Sigmoid colon (tissue), 4 donors: ENCODE data around the gene CLEC16A.
"Not testable (repeated sequence)": the region's sequence is repeated elsewhere in the genome, so short reads cannot be mapped to it uniquely, and the experiment has no call there.

Experiments
- POLR2AphosphoS5 ChIP-seq, 4 donors: sonication (generic); formaldehyde crosslinking; IDR thresholded peaks; one replicate each; pipeline ENCODE4 v1.6.1; 2017; ENCODE audit warnings: antibody characterized with exemption in 4 of 4
- TF ChIP-seq, protein P1 (sequence below), 4 experiments: fragments of 450-650 bp in 3 of 4; fragments of 200-600 bp in 1 of 4; IDR thresholded peaks; one replicate each; pipeline ENCODE4 v1.5.1; 2016 to 2019; ENCODE audit warnings: antibody characterized with exemption in 4 of 4, mild to moderate bottlenecking in 3 of 4, moderate library complexity in 2 of 4

DNA sequence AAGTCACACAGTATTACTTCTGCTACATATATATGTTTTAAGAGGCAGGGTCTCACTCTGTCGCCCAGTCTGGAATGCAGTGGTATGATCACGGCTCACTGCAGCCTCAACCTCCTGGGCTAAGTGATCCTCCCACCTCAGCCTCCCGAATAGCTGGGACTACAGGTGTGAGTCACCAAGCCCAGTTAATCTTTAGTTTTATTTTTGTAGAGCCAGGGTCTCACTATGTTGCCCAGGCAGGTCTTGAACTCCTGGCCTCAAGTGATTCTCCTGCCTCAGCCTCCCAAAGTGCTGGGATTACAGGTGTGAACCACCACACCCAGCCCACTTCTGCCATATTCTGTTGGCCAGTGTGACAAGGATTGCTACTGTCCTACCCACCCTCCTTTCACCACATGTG is 19.1 kb upstream of the CLEC16A start:
- TF ChIP-seq, protein P1, sequence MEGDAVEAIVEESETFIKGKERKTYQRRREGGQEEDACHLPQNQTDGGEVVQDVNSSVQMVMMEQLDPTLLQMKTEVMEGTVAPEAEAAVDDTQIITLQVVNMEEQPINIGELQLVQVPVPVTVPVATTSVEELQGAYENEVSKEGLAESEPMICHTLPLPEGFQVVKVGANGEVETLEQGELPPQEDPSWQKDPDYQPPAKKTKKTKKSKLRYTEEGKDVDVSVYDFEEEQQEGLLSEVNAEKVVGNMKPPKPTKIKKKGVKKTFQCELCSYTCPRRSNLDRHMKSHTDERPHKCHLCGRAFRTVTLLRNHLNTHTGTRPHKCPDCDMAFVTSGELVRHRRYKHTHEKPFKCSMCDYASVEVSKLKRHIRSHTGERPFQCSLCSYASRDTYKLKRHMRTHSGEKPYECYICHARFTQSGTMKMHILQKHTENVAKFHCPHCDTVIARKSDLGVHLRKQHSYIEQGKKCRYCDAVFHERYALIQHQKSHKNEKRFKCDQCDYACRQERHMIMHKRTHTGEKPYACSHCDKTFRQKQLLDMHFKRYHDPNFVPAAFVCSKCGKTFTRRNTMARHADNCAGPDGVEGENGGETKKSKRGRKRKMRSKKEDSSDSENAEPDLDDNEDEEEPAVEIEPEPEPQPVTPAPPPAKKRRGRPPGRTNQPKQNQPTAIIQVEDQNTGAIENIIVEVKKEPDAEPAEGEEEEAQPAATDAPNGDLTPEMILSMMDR (IDR thresholded peaks at IDR 0.05), result not testable (repeated sequence)
- not testable (repeated sequence) for TF ChIP-seq POLR2AphosphoS5 (IDR thresholded peaks at IDR 0.05)
